K562 (cell line): ENCODE results near the gene VPS11. TPM values are rescaled to one million over a fixed set of nuclear protein-coding genes. Genes with fewer than 3 reads are reported as not detected.
A peak's percentile ranks its signal among the peaks of the same experiment; 100 is the strongest.

ENCODE experiments used
- CBFA2T2 ChIP-seq: fragments of 450-650 bp; conservative IDR thresholded peaks from 2 replicates; pipeline ENCODE4 v1.6.1; 2017; ENCODE audit warnings: mild to moderate bottlenecking
- CXXC5 ChIP-seq: fragments of 250-450 bp; sonication (Bioruptor Pico); IDR thresholded peaks from 2 replicates; pipeline ENCODE4 v1.8.0; 2022; ENCODE audit warnings: inconsistent platforms, mild to moderate bottlenecking, moderate library complexity
- ETV5 ChIP-seq: sonication (generic); formaldehyde crosslinking; IDR thresholded peaks from 2 replicates; pipeline ENCODE4 v1.4.0; 2020; ENCODE audit warnings: low read depth, mild to moderate bottlenecking, missing genetic modification reagents
- FOS ChIP-seq: IDR thresholded peaks from 3 replicates; pipeline ENCODE4 v1.6.1; 2011; ENCODE audit not compliant: insufficient read length; ENCODE audit errors: extremely low read depth
- GABPB1 ChIP-seq: sonication (generic); formaldehyde crosslinking; IDR thresholded peaks from 2 replicates; pipeline ENCODE4 v1.8.0; 2022; ENCODE audit warnings: mild to moderate bottlenecking, missing genetic modification reagents
- GATAD2A ChIP-seq: fragments of 450-650 bp; IDR thresholded peaks from 2 replicates; pipeline ENCODE4 v1.6.1; 2017
- HDAC8 ChIP-seq: fragments of 450-650 bp; IDR thresholded peaks from 2 replicates; pipeline ENCODE4 v1.6.1; 2016; ENCODE audit warnings: mild to moderate bottlenecking, missing genetic modification characterization, moderate library complexity, missing compliant biosample characterization
- MAFF ChIP-seq: IDR thresholded peaks from 2 replicates; pipeline ENCODE4 v1.6.1; 2012; ENCODE audit warnings: low read length, improper control_type of control experiment
- NBN ChIP-seq: fragments of 450-650 bp; IDR thresholded peaks from 2 replicates; pipeline ENCODE4 v1.6.1; 2016; ENCODE audit warnings: low read depth, mild to moderate bottlenecking
- PHF8 ChIP-seq: fragments of 200-600 bp; sonication (generic); IDR thresholded peaks from 2 replicates; pipeline ENCODE4 v1.6.1; 2012; ENCODE audit warnings: mixed run types, mild to moderate bottlenecking, inconsistent platforms, low read length, moderate library complexity, borderline replicate concordance
- RUNX1 ChIP-seq: sonication (generic); IDR thresholded peaks from 2 replicates; pipeline ENCODE4 v1.6.1; 2016; ENCODE audit warnings: antibody characterized with exemption, low read depth
- XRCC3 ChIP-seq: fragments of 450-650 bp; IDR thresholded peaks from 2 replicates; pipeline ENCODE4 v1.6.1; 2017; ENCODE audit warnings: mild to moderate bottlenecking, moderate library complexity
- YY1 ChIP-seq, 3 experiments: IDR thresholded peaks; 2 replicates each; pipeline ENCODE4 v1.6.1; 2011; ENCODE audit warnings: low read length in 2 of 3, mild to moderate bottlenecking in 2 of 3, moderate library complexity in 2 of 3, borderline replicate concordance in 1 of 3, control low read depth in 1 of 3, low read depth in 1 of 3; ENCODE audit not compliant: insufficient read depth in 3 of 3, insufficient replicate concordance in 2 of 3, control insufficient read depth in 1 of 3, insufficient read length in 1 of 3; ENCODE audit errors: extremely low read depth in 1 of 3
- ZKSCAN8 ChIP-seq: fragments of 200-800 bp; sonication (Bioruptor generic); IDR thresholded peaks from 2 replicates; pipeline ENCODE4 v1.6.1; 2016; ENCODE audit warnings: missing genetic modification characterization, missing compliant biosample characterization
- ZNF324 ChIP-seq: fragments of 250-450 bp; sonication (Bioruptor Pico); IDR thresholded peaks from 2 replicates; pipeline ENCODE4 v1.4.0; 2020; ENCODE audit warnings: mild to moderate bottlenecking
- ZNF668 ChIP-seq: fragments of 250-450 bp; sonication (Bioruptor Pico); IDR thresholded peaks from 2 replicates; pipeline ENCODE4 v1.8.0; 2022; ENCODE audit warnings: mild to moderate bottlenecking, inconsistent platforms
- polyA plus RNA-seq, 8 experiments: library from polyadenylated mRNA; depleted of rRNA in 4 of 8; stranded (reverse) in 5 of 8; unstranded in 3 of 8; fragments of >200 nt; fragmentation: Nextera tagmentation in 2 of 8; fragmentation: Illumina TruSeq in 1 of 8; extraction: Ambion mirVana in 2 of 8; extraction: Trizol in 1 of 8; gene quantifications; 2 replicates each; pipeline versions ENCODE4 v1.2.1 to v1.2.3, GENCODE V29; 2011 to 2014; ENCODE audit warnings: inconsistent platforms in 1 of 8, missing spikeins in 1 of 8
- total RNA-seq, 7 experiments: library from RNA; depleted of rRNA in 6 of 7; stranded (reverse); fragments of >200 nt in 6 of 7; fragmentation: Illumina TruSeq in 2 of 7; extraction: Trizol in 2 of 7; gene quantifications; 2 replicates each; pipeline versions ENCODE4 v1.2.1 to v1.2.3, GENCODE V29; 2011 to 2021; ENCODE audit warnings: low replicate concordance in 1 of 7
- TF ChIP-seq, protein P1 (sequence below), 2 experiments: fragments of 200-800 bp in 1 of 2; sonication (Bioruptor generic) in 1 of 2; sonication (generic) in 1 of 2; formaldehyde crosslinking in 1 of 2; IDR thresholded peaks in 1 of 2; conservative IDR thresholded peaks in 1 of 2; 2 replicates each; pipeline versions ENCODE4 v1.5.0 to v1.6.1; 2016 to 2020; ENCODE audit warnings: missing compliant biosample characterization in 1 of 2, missing genetic modification characterization in 1 of 2, missing genetic modification reagents in 1 of 2

Gene VPS11
- total and polyA plus RNA-seq, 9 of the 15 experiments (the other 6 are each of a cell fraction or from before 2014, with no cell fraction given) = 14.1 to 35.5 (median 27.5) TPM

GRCh38 chr11:119106564-119107537, 39.2 kb downstream of the VPS11 start, which contains the start of gene C2CD2L (continued):
- TF ChIP-seq NBN = peak; percentile 91
- TF ChIP-seq ZNF668 (CRISPR knock-in tag) = no peak
- TF ChIP-seq ETV5 = no peak
- TF ChIP-seq CBFA2T2 = no peak
- no peak for TF ChIP-seq ZKSCAN8 (CRISPR knock-in tag)
- no peak for TF ChIP-seq MAFF
- TF ChIP-seq RUNX1 = no peak
- TF ChIP-seq GABPB1 (CRISPR knock-in tag) = peak; percentile 66
- peak in 2 of 3 experiments; percentile 36 to 66 for TF ChIP-seq YY1 (IDR thresholded peaks at IDR 0.05; ENCODE audit: borderline replicate concordance in 1 of 3, control insufficient read depth in 1 of 3, extremely low read depth in 1 of 3, insufficient read depth in 3 of 3, insufficient read length in 1 of 3, insufficient replicate concordance in 2 of 3, low read depth in 1 of 3, low read length in 2 of 3)
- TF ChIP-seq XRCC3 = no peak
- no peak for TF ChIP-seq GATAD2A
- TF ChIP-seq HDAC8 (tag) = no peak
- no peak for TF ChIP-seq FOS
- TF ChIP-seq PHF8 = peak; percentile 63; the same call in 1 of the 2 replicates
- no peak for TF ChIP-seq ZNF324
- peak; percentile 70 for TF ChIP-seq CXXC5
- TF ChIP-seq, protein P1, sequence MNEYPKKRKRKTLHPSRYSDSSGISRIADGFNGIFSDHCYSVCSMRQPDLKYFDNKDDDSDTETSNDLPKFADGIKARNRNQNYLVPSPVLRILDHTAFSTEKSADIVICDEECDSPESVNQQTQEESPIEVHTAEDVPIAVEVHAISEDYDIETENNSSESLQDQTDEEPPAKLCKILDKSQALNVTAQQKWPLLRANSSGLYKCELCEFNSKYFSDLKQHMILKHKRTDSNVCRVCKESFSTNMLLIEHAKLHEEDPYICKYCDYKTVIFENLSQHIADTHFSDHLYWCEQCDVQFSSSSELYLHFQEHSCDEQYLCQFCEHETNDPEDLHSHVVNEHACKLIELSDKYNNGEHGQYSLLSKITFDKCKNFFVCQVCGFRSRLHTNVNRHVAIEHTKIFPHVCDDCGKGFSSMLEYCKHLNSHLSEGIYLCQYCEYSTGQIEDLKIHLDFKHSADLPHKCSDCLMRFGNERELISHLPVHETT (CRISPR knock-in tag; conservative IDR thresholded peaks at IDR 0.05 in 1 of 2, IDR thresholded peaks at IDR 0.05 in 1 of 2) = peak in 1 of 2 experiments; percentile 75; a peak in 2 of 4 replicates
